IPS-20b (cell line): Measurements from ENCODE around the gene MARCKSL1.
"Not testable (repeated sequence)": the region's sequence is repeated elsewhere in the genome, so short reads cannot be mapped to it uniquely, and the experiment has no call there.

Experiments
- H3K27ac ChIP-seq: one replicate; pipeline ENCODE4 v1.5.1; 2013; ENCODE audit warnings: low read length
- H3K27me3 ChIP-seq: 2 replicates; pipeline ENCODE4 v1.6.1; 2013; ENCODE audit warnings: mild to moderate bottlenecking, low read length, inconsistent platforms; ENCODE audit not compliant: insufficient read depth
- H3K36me3 ChIP-seq: 2 replicates; pipeline ENCODE4 v1.6.1; 2013; ENCODE audit warnings: low read depth, mild to moderate bottlenecking, inconsistent platforms, low read length, moderate library complexity; ENCODE audit not compliant: insufficient read depth
- H3K4me1 ChIP-seq: 2 replicates; pipeline ENCODE4 v1.6.1; 2013; ENCODE audit warnings: mild to moderate bottlenecking, control low read depth, inconsistent platforms, low read length, moderate library complexity; ENCODE audit not compliant: insufficient read depth
- H3K4me3 ChIP-seq: 2 replicates; pipeline ENCODE4 v1.5.1; 2013; ENCODE audit warnings: mild to moderate bottlenecking, low read length, inconsistent platforms
- H3K9ac ChIP-seq: 2 replicates; pipeline ENCODE4 v1.6.1; 2013; ENCODE audit warnings: low read depth, mild to moderate bottlenecking, inconsistent platforms, low read length, moderate library complexity
- H3K9me3 ChIP-seq: 2 replicates; pipeline ENCODE4 v1.6.1; 2013; ENCODE audit warnings: mild to moderate bottlenecking, low read depth, low read length, inconsistent platforms; ENCODE audit not compliant: insufficient read depth

Gene MARCKSL1

DNA sequence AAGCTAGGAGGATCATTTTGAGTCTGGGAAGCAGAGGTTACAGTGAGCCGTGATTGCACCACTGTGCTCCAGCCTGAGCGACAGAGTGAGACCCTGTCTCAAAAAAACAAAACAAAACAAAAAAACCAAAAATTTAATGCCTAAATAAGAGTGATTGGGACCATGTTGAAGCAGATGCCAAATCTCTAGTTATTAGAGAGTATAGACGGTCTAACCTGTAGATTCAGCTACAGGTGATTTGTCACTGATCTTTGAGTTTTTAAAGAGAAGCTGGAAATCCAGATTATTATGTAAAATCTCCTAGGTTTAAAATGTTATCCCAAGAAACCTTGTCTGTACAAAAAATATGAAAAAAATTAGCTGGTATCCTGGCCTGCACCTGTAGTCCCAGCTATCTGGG, 32.7 kb downstream of the MARCKSL1 start:
- no peaks in the 10 kb centered on the region for H3K4me1 ChIP-seq
- H3K36me3 ChIP-seq = peaks cover 49% of the 10 kb centered on the region
- no peak overlapping the region for H3K4me3 ChIP-seq
- no peak overlapping the region for H3K27ac ChIP-seq
- peaks cover 4% of the 10 kb centered on the region; the same call in 1 of the 2 replicates for H3K9me3 ChIP-seq
- H3K9ac ChIP-seq = no peak overlapping the region
- H3K27me3 ChIP-seq = no peaks in the 10 kb centered on the region

DNA sequence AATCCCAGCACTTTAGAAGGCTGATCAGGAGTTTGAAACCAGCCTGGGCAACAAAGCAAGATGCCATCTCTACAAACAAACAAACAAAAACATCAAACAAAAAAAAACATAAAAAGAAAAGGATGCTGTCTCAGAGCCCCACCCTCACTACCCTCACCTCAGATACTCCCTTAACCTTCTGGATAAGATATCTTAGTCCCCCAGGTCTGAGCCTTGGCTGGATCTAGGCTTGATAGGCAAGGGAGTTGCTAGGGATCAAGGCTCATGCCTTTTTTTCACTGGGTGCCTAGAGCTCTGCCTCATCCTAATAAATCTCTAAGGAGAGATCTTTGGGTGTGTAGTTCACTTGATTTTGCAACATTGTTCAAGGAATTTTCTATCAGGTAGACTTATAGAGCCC, 36.7 kb downstream of the MARCKSL1 start:
- Histone ChIP-seq H3K9ac (no peak overlapping the region), H3K36me3 (peaks cover 23% of the 10 kb centered on the region), H3K27ac (no peak overlapping the region), H3K27me3 (no peaks in the 10 kb centered on the region), H3K4me1 (peaks cover 2% of the 10 kb centered on the region; the same call in 1 of the 2 replicates), H3K4me3 (no peak overlapping the region), H3K9me3 (no peaks in the 10 kb centered on the region)

DNA sequence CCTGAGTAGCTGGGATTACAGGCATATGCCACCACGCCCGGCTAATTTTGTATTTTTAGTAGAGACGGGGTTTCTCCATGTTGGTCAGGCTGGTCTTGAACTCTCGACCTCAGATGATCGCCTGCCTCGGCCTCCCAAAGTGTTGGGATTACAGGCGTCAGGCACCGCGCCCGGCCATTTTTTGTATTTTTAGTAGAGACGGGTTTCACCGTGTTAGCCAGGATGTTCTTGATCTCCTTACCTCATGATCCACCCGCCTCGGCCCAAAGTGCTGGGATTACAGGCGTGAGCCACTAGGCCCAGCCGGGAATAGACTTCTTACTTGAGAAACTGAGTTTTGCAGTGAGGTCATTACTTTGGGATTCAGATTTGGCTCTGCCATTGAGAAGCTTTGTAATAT, 37.8 kb downstream of the MARCKSL1 start:
- not testable (repeated sequence) for H3K27ac ChIP-seq, H3K9ac ChIP-seq, H3K27me3 ChIP-seq, H3K4me3 ChIP-seq, H3K9me3 ChIP-seq, H3K4me1 ChIP-seq
- H3K36me3 ChIP-seq = peaks cover 12% of the 10 kb centered on the region

DNA sequence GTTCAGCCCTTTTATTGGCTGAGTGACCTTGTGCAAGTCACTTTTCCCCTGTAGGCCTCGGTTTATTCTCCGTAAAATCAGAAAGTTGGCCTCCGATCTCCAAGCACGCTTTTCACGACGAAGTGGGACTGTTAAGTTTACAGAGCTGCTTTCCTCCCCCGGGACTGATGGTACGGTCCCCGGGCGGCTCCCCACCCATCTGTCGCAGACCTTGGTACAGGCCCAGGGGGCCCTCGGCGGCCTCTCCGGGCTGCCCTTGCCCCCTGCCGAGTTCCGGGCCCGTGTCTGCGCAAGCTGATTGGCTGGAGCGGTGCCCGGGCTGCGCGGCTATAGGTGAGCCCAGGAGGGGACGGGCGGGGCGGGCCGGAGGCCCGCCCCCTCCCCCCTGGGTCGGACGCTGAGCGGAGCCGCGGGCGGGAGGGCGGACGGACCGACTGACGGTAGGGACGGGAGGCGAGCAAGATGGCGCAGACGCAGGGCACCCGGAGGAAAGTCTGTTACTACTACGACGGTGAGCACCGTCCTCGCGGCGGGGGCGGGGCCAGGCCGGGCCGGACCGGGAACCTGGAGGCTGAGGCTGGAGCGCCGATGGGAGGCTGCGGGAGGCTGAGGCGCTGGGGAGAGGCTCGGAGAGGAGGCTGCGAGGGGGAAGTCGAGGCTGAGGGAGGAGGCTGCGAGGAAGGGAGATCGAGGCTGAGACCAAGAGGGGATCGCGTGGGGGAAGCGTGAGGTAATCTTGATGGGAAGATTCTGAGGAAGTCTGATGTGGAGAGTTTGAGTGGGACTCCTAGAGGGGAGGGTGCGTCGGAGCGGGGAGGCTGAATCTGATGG, 44.1 kb downstream of the MARCKSL1 start, which contains the start of gene HDAC1:
Gene HDAC1, plus strand, starts transcription at position 376 of the 831 bp plus-strand sequence. Its CDS starts 87 bp downstream, at position 463.
- no peaks in the 10 kb centered on the region for H3K36me3 ChIP-seq
- no peaks in the 10 kb centered on the region for H3K27me3 ChIP-seq
- no peaks in the 10 kb centered on the region for H3K9me3 ChIP-seq
- H3K4me3 ChIP-seq = peak within 1 kb of the TSS; percentile 92
- peak within 1 kb of the TSS; percentile 80 for H3K9ac ChIP-seq
- H3K4me1 ChIP-seq = peaks cover 2% of the 10 kb centered on the region; the same call in 1 of the 2 replicates
- H3K27ac ChIP-seq = no peak within 1 kb of the TSS

DNA sequence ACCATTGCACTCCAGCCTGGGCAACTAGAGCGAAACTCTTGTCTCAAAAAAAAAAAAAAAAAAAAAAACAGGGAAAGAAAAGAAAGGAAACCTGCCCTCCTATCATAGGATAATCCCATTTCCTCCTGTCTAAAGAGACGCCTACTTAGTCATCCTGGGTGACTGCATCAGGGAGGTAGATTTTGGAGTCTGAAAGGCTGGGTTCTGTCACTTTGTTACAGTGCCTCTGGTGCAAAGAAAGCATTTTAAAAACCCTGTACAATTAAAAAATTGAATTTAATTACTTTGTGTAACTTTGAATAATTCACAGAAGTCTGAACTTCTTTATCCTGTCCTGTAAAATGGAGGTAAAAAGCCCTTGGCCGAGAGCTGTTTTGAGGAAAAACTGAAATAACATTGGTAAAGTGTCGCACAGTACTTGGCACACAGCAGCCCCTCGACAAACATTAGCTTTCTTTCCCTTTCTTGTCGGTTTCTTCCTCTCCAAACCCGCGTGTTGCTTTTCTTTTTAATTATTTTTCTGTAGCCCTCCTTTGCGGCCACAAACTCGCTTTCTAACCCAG, 44.8 kb downstream of the MARCKSL1 start:
- no peaks in the 10 kb centered on the region for H3K36me3 ChIP-seq
- H3K9ac ChIP-seq = peak overlapping the region; percentile 10; the same call in 1 of the 2 replicates
- no peaks in the 10 kb centered on the region for H3K27me3 ChIP-seq
- H3K9me3 ChIP-seq = no peaks in the 10 kb centered on the region
- H3K27ac ChIP-seq = no peak overlapping the region
- peak overlapping the region; percentile 92 for H3K4me3 ChIP-seq
- H3K4me1 ChIP-seq = no peaks in the 10 kb centered on the region; the same call in 1 of the 2 replicates

DNA sequence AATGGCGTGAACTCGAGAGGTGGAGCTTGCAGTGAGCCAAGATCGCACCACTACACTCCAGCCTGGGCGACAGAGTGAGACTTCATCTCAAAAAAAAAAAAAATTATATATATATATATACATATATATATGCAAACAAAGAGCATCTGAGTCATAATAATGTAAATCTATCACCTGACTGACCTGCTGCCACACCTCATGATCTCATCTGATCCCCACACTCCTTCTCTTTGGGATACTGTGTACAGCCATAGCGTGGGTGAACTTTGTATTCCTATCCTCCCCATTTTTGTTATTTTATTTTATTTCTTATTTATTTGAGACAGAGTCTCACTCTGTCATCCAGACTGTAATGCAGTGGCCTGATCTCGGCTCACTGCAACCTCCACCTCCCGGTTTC, 46.8 kb downstream of the MARCKSL1 start:
- H3K9me3 ChIP-seq = no peaks in the 10 kb centered on the region
- no peak overlapping the region for H3K4me3 ChIP-seq
- H3K9ac ChIP-seq = no peak overlapping the region
- H3K36me3 ChIP-seq = 0 out of 2 replicates have a peak, but pooled peaks cover 6% of the 10 kb centered on the region
- no peaks in the 10 kb centered on the region for H3K4me1 ChIP-seq
- no peaks in the 10 kb centered on the region for H3K27me3 ChIP-seq
- H3K27ac ChIP-seq = no peak overlapping the region

DNA sequence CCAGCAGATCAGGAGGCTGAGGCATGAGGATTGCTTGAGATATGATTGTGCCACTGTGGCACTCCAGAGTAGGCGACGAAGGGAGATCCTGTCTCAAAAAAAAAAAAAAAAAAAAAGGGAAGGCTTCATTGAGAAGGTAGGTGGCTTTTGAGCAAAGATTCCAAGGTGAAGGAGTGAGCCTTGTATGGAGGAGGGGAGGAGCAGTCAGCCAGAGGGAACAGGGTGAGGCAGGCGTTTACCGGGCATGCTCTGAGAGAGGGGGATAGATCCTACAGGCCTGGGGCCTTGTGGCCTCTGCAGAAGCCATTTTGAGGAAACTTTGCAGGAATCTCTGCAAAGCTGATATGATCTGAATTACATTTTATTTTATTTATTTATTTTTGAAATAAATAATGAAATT, 49.3 kb downstream of the MARCKSL1 start:
- Histone ChIP-seq H3K4me3 (no peak overlapping the region), H3K9me3 (no peaks in the 10 kb centered on the region), H3K4me1 (no peaks in the 10 kb centered on the region), H3K27ac (no peak overlapping the region), H3K36me3 (0 out of 2 replicates have a peak, but pooled peaks cover 6% of the 10 kb centered on the region), H3K9ac (no peak overlapping the region; the same call in 1 of the 2 replicates), H3K27me3 (no peaks in the 10 kb centered on the region)

DNA sequence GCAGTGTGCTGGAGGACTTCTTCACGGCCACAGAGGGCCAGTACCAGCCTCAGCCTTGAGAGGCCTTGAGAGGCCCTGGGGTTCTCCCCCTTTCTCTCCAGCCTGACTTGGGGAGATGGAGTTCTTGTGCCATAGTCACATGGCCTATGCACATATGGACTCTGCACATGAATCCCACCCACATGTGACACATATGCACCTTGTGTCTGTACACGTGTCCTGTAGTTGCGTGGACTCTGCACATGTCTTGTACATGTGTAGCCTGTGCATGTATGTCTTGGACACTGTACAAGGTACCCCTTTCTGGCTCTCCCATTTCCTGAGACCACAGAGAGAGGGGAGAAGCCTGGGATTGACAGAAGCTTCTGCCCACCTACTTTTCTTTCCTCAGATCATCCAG, 50.4 kb downstream of the MARCKSL1 start:
- Histone ChIP-seq H3K9ac (no peak overlapping the region), H3K4me3 (no peak overlapping the region), H3K27me3 (no peaks in the 10 kb centered on the region), H3K4me1 (no peaks in the 10 kb centered on the region), H3K36me3 (peaks cover 10% of the 10 kb centered on the region; the same call in 1 of the 2 replicates), H3K9me3 (no peaks in the 10 kb centered on the region), H3K27ac (no peak overlapping the region)

DNA sequence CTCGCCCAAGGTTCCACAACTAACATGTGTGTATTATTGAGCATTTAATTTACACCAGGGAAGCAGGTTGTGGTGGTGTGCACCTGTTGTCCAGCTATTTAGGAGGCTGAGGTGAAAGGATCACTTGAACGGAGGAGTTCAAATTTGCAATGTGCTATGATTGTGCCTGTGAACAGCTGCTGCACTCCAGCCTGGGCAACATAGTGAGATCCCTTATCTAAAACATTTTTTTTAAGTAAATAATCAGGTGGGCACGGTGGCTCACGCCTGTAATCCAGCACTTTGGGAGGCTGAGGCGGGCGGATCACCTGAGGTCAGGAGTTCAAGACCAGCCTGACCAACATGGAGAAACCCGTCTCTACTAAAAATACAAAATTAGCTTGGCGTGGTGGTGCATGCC, 51.3 kb downstream of the MARCKSL1 start:
- H3K36me3 ChIP-seq = peaks cover 16% of the 10 kb centered on the region; the same call in 1 of the 2 replicates
- not testable (repeated sequence) for H3K9ac ChIP-seq

More for the DNA sequence above, 51.3 kb downstream of the MARCKSL1 start:
- H3K4me3 ChIP-seq, H3K27me3 ChIP-seq, H3K4me1 ChIP-seq, H3K9me3 ChIP-seq, H3K27ac ChIP-seq: not testable (repeated sequence)
